ENCODE results near the gene PROM2. TPM values are rescaled to one million over a fixed set of nuclear protein-coding genes. Genes with fewer than 3 reads are reported as not detected.
"Not testable (repeated sequence)": the region's sequence is repeated elsewhere in the genome, so short reads cannot be mapped to it uniquely, and the experiment has no call there.

PROM2 gene
- polyA plus RNA-seq, 1 donor (not counting 4 experiments of a cell fraction or from before 2014, with no cell fraction given) = 11.4 TPM

DNA sequence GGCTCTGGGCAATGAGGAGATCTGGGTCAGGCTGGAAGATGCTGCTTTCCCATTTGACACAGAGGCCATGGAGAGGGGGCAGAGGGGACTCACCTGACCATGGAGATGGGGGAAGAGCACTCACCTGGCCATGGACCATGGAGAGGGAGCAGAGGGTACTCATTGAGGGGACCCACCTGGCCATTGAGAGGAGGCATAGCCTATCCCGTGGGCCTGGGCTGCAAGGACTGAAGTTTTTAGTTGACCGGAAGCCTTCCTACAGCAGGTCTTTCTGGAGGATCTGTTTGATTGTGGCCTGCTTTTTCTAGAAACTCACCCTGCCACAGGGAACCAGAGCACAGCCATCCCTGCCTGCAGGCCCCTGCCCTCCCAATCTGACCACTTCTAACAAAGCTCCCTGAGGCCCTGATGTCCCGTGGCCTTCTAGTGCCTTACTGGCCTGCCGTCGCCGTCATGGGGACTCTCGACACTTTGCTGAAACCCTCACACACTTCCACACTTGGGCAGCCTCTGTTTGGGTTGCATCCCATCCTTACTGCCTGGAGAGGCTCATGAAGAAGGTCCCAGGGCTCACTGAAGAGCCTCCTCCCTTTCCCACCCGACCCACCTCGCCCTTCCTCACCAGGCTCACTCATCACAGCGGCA lies 5.1 kb upstream of the PROM2 start:
- H3K4me1 ChIP-seq (ENCODE audit: control insufficient read depth, extremely low read depth, insufficient read depth, low read length) = peaks cover 8% of the 10 kb centered on the region
- H3K4me3 ChIP-seq (ENCODE audit: control insufficient read depth in 2 of 3, extremely low read depth in 1 of 3, insufficient read depth in 2 of 3, low read depth in 1 of 3, low read length in 3 of 3) = no peak overlapping the region
- FAIRE-seq = no peak
- H3K79me2 ChIP-seq (ENCODE audit: control insufficient read depth, insufficient read depth, low read length) = no peaks in the 10 kb centered on the region
- H3K27me3 ChIP-seq (ENCODE audit: control insufficient read depth, extremely low read depth, insufficient read depth, low read length) = no peaks in the 10 kb centered on the region
- DNase-seq (ENCODE audit: low read depth, low spot score) = no peak
- no peaks in the 10 kb centered on the region for H4K20me1 ChIP-seq (ENCODE audit: control insufficient read depth, extremely low read depth, insufficient read depth, low read length)
- no peaks in the 10 kb centered on the region for H3K36me3 ChIP-seq (ENCODE audit: control insufficient read depth in 2 of 2, extremely low read depth in 1 of 2, insufficient read depth in 2 of 2, low read length in 2 of 2)
- H3K27ac ChIP-seq (ENCODE audit: control insufficient read depth, insufficient read depth, low read length) = no peak overlapping the region
- no peaks in the 10 kb centered on the region for H3K9me3 ChIP-seq (ENCODE audit: control insufficient read depth, low read depth, low read length)
- TF ChIP-seq, protein P1, sequence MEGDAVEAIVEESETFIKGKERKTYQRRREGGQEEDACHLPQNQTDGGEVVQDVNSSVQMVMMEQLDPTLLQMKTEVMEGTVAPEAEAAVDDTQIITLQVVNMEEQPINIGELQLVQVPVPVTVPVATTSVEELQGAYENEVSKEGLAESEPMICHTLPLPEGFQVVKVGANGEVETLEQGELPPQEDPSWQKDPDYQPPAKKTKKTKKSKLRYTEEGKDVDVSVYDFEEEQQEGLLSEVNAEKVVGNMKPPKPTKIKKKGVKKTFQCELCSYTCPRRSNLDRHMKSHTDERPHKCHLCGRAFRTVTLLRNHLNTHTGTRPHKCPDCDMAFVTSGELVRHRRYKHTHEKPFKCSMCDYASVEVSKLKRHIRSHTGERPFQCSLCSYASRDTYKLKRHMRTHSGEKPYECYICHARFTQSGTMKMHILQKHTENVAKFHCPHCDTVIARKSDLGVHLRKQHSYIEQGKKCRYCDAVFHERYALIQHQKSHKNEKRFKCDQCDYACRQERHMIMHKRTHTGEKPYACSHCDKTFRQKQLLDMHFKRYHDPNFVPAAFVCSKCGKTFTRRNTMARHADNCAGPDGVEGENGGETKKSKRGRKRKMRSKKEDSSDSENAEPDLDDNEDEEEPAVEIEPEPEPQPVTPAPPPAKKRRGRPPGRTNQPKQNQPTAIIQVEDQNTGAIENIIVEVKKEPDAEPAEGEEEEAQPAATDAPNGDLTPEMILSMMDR (optimal IDR thresholded peaks at IDR 0.05 in 1 of 3, IDR thresholded peaks at IDR 0.05 in 1 of 3, conservative IDR thresholded peaks at IDR 0.05 in 1 of 3; ENCODE audit: extremely low read depth in 1 of 3, insufficient read depth in 2 of 3, low read length in 3 of 3) = no peak
- no peak for TF ChIP-seq EZH2 (IDR thresholded peaks at IDR 0.05; ENCODE audit: low read length)
- H3K4me2 ChIP-seq (ENCODE audit: control insufficient read depth, extremely low read depth, insufficient read depth, low read depth, low read length) = no peak overlapping the region
- dilution Hi-C loops (cut with MboI; ENCODE audit: extremely low pct_ligation_motif_present, low sequenced_read_pairs) = no loop called here
- no peak overlapping the region for H2AFZ ChIP-seq (ENCODE audit: control insufficient read depth, low read length)
- no peak overlapping the region for H3K9ac ChIP-seq (ENCODE audit: control insufficient read depth, extremely low read depth, insufficient read depth, low read length)
- no peaks in the 10 kb centered on the region for H3K9me1 ChIP-seq (ENCODE audit: control insufficient read depth, extremely low read depth, insufficient read depth, low read length)

DNA sequence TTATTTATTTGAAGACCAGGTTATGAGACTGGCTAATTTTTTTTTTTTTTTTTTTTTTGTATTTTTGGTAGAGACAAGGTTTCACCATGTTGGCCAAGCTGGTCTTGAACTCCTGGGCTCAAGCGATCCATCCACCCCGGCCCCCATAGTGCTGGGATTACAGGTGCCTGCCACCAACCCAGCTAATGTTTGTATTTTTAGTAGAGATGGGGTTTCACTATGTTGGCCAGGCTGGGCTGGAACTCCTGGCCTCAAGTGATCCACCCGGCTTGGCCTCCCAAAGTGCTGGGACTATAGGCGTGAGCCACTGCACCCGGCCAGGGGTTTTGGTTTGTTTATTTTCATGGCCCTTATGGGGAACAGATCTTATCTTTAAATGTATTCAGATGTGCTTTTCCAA lies 4.5 kb upstream of the PROM2 start:
- H4K20me1 ChIP-seq (ENCODE audit: control insufficient read depth, extremely low read depth, insufficient read depth, low read length); DNase-seq (ENCODE audit: low read depth, low spot score); H3K4me3 ChIP-seq (ENCODE audit: control insufficient read depth in 2 of 3, extremely low read depth in 1 of 3, insufficient read depth in 2 of 3, low read depth in 1 of 3, low read length in 3 of 3); H3K9me1 ChIP-seq (ENCODE audit: control insufficient read depth, extremely low read depth, insufficient read depth, low read length); FAIRE-seq; dilution Hi-C loops (cut with MboI; ENCODE audit: extremely low pct_ligation_motif_present, low sequenced_read_pairs); H3K27me3 ChIP-seq (ENCODE audit: control insufficient read depth, extremely low read depth, insufficient read depth, low read length); H3K79me2 ChIP-seq (ENCODE audit: control insufficient read depth, insufficient read depth, low read length); H3K36me3 ChIP-seq (ENCODE audit: control insufficient read depth in 2 of 2, extremely low read depth in 1 of 2, insufficient read depth in 2 of 2, low read length in 2 of 2); H3K9me3 ChIP-seq (ENCODE audit: control insufficient read depth, low read depth, low read length); H2AFZ ChIP-seq (ENCODE audit: control insufficient read depth, low read length); H3K27ac ChIP-seq (ENCODE audit: control insufficient read depth, insufficient read depth, low read length); H3K9ac ChIP-seq (ENCODE audit: control insufficient read depth, extremely low read depth, insufficient read depth, low read length); H3K4me2 ChIP-seq (ENCODE audit: control insufficient read depth, extremely low read depth, insufficient read depth, low read depth, low read length): not testable (repeated sequence)
- peaks cover 14% of the 10 kb centered on the region for H3K4me1 ChIP-seq (ENCODE audit: control insufficient read depth, extremely low read depth, insufficient read depth, low read length)

DNA sequence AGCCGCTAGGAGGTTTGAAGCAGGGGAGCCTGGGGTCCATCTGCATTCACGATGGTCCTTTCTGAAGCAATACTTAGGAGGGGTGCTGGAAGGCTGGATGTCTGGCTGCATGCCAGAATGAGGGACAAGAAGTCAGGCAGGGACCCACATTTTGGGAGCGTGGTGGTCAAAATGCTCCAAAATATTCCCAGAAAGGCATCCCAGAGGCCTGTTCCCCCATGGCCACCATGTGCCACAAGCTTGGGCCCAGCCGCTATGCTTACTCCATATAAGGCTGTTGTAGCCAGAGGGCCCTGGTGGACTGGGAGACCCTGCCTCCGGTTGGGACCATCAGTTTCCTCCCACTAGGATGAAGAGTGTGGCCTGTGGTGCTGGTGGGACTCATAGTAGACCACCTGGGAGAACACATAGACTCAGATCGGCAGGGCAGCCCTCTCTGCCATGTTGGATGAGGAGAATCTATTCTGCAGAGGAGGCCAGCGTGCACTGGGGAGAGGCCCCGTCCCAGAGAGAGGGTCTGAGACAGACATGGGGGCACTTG lies 3.6 kb upstream of the PROM2 start:
- dilution Hi-C loops (cut with MboI; ENCODE audit: extremely low pct_ligation_motif_present, low sequenced_read_pairs) = no loop called here
- no peak overlapping the region for H3K4me3 ChIP-seq (ENCODE audit: control insufficient read depth in 2 of 3, extremely low read depth in 1 of 3, insufficient read depth in 2 of 3, low read depth in 1 of 3, low read length in 3 of 3)
- no peaks in the 10 kb centered on the region for H3K36me3 ChIP-seq (ENCODE audit: control insufficient read depth in 2 of 2, extremely low read depth in 1 of 2, insufficient read depth in 2 of 2, low read length in 2 of 2)
- no peaks in the 10 kb centered on the region for H4K20me1 ChIP-seq (ENCODE audit: control insufficient read depth, extremely low read depth, insufficient read depth, low read length)
- TF ChIP-seq, protein P1 (optimal IDR thresholded peaks at IDR 0.05 in 1 of 3, IDR thresholded peaks at IDR 0.05 in 1 of 3, conservative IDR thresholded peaks at IDR 0.05 in 1 of 3; ENCODE audit: extremely low read depth in 1 of 3, insufficient read depth in 2 of 3, low read length in 3 of 3) = no peak
- no peak for TF ChIP-seq EZH2 (IDR thresholded peaks at IDR 0.05; ENCODE audit: low read length)
- H3K9me1 ChIP-seq (ENCODE audit: control insufficient read depth, extremely low read depth, insufficient read depth, low read length) = no peaks in the 10 kb centered on the region
- no peak overlapping the region for H2AFZ ChIP-seq (ENCODE audit: control insufficient read depth, low read length)
- H3K4me1 ChIP-seq (ENCODE audit: control insufficient read depth, extremely low read depth, insufficient read depth, low read length) = peaks cover 22% of the 10 kb centered on the region
- no peak for DNase-seq (ENCODE audit: low read depth, low spot score)
- FAIRE-seq = no peak
- H3K9ac ChIP-seq (ENCODE audit: control insufficient read depth, extremely low read depth, insufficient read depth, low read length) = no peak overlapping the region
- no peak overlapping the region for H3K4me2 ChIP-seq (ENCODE audit: control insufficient read depth, extremely low read depth, insufficient read depth, low read depth, low read length)
- H3K9me3 ChIP-seq (ENCODE audit: control insufficient read depth, low read depth, low read length) = no peaks in the 10 kb centered on the region
- H3K27me3 ChIP-seq (ENCODE audit: control insufficient read depth, extremely low read depth, insufficient read depth, low read length) = no peaks in the 10 kb centered on the region
- H3K79me2 ChIP-seq (ENCODE audit: control insufficient read depth, insufficient read depth, low read length) = peaks cover 7% of the 10 kb centered on the region
- no peak overlapping the region for H3K27ac ChIP-seq (ENCODE audit: control insufficient read depth, insufficient read depth, low read length)

All from keratinocyte (primary cell).